ENCODE results near the gene CELA2B.
"Not testable (repeated sequence)": the region's sequence is repeated elsewhere in the genome, so short reads cannot be mapped to it uniquely, and the experiment has no call there.

Gene CELA2B

GRCh38 chr1:15466955-15467625 lies 8.8 kb upstream of the CELA2B start:
- H3K36me3 ChIP-seq (ENCODE audit: control insufficient read depth in 4 of 4, insufficient read depth in 4 of 4, low read length in 3 of 4); H3K27me3 ChIP-seq (replicated peaks in 2 of 5; ENCODE audit: control insufficient read depth in 4 of 5, insufficient read depth in 5 of 5, low read length in 4 of 5); H3K4me3 ChIP-seq (ENCODE audit: control insufficient read depth in 1 of 7, extremely low read depth in 1 of 7, insufficient read depth in 4 of 7, low read depth in 2 of 7, low read length in 6 of 7); H3K9me3 ChIP-seq (ENCODE audit: control extremely low read depth in 1 of 5, control insufficient read depth in 4 of 5, insufficient read depth in 2 of 5, low read depth in 1 of 5, low read length in 4 of 5); H3K4me1 ChIP-seq (ENCODE audit: control extremely low read depth in 1 of 4, control insufficient read depth in 4 of 4, insufficient read depth in 4 of 4, low read length in 3 of 4); CTCF ChIA-PET; DNase-seq; H3K27ac ChIP-seq (ENCODE audit: insufficient read depth in 1 of 2, low read depth in 1 of 2, low read length in 2 of 2, poor library complexity in 1 of 2, severe bottlenecking in 2 of 2); POLR2A ChIA-PET: not testable (repeated sequence)
- WGBS (ENCODE audit: insufficient coverage), result 97% methylated on average over 17 of the region's 22 CpGs

- H3K4me3 ChIP-seq (ENCODE audit: control insufficient read depth in 1 of 7, extremely low read depth in 1 of 7, insufficient read depth in 4 of 7, low read depth in 2 of 7, low read length in 6 of 7), result no peak overlapping the region
- POLR2A ChIA-PET, result no interaction called here
- H3K4me1 ChIP-seq (ENCODE audit: control extremely low read depth in 1 of 4, control insufficient read depth in 4 of 4, insufficient read depth in 4 of 4, low read length in 3 of 4), result no peaks in the 10 kb centered on the region
- H3K9me3 ChIP-seq (ENCODE audit: control extremely low read depth in 1 of 5, control insufficient read depth in 4 of 5, insufficient read depth in 2 of 5, low read depth in 1 of 5, low read length in 4 of 5), result no peaks in the 10 kb centered on the region
- H3K27ac ChIP-seq (ENCODE audit: insufficient read depth in 1 of 2, low read depth in 1 of 2, low read length in 2 of 2, poor library complexity in 1 of 2, severe bottlenecking in 2 of 2), result no peak overlapping the region
- no peaks in the 10 kb centered on the region for H3K36me3 ChIP-seq (ENCODE audit: control insufficient read depth in 4 of 4, insufficient read depth in 4 of 4, low read length in 3 of 4)
- CTCF ChIA-PET, result no interaction called here
- DNase-seq, result no peak
- no peaks in the 10 kb centered on the region for H3K27me3 ChIP-seq (replicated peaks in 2 of 5; ENCODE audit: control insufficient read depth in 4 of 5, insufficient read depth in 5 of 5, low read length in 4 of 5)
Measured at GRCh38 chr1:15468145-15468544, 7.8 kb upstream of the CELA2B start.

- 17% methylated on average over 1 of the region's 3 CpGs for WGBS (ENCODE audit: insufficient coverage)
- Histone ChIP-seq H3K4me1 (ENCODE audit: control extremely low read depth in 1 of 4, control insufficient read depth in 4 of 4, insufficient read depth in 4 of 4, low read length in 3 of 4) (no peaks in the 10 kb centered on the region), H3K4me3 (ENCODE audit: control insufficient read depth in 1 of 7, extremely low read depth in 1 of 7, insufficient read depth in 4 of 7, low read depth in 2 of 7, low read length in 6 of 7) (no peak overlapping the region), H3K36me3 (ENCODE audit: control insufficient read depth in 4 of 4, insufficient read depth in 4 of 4, low read length in 3 of 4) (no peaks in the 10 kb centered on the region), H3K27ac (ENCODE audit: insufficient read depth in 1 of 2, low read depth in 1 of 2, low read length in 2 of 2, poor library complexity in 1 of 2, severe bottlenecking in 2 of 2) (no peak overlapping the region), H3K9me3 (ENCODE audit: control extremely low read depth in 1 of 5, control insufficient read depth in 4 of 5, insufficient read depth in 2 of 5, low read depth in 1 of 5, low read length in 4 of 5) (no peaks in the 10 kb centered on the region), H3K27me3 (replicated peaks in 2 of 5; ENCODE audit: control insufficient read depth in 4 of 5, insufficient read depth in 5 of 5, low read length in 4 of 5) (no peaks in the 10 kb centered on the region)
- POLR2A ChIA-PET, result no interaction called here
- CTCF ChIA-PET, result no interaction called here
- DNase-seq, result no peak
Measured at GRCh38 chr1:15469361-15469760, 6.5 kb upstream of the CELA2B start.

GRCh38 chr1:15469821-15470448 lies 6.0 kb upstream of the CELA2B start:
- POLR2A ChIA-PET, result interaction anchor here (0.6 kb wide), 1 partner anchor 20 kb away, joined by 3 read pairs; no protein-coding TSS in a partner anchor

GRCh38 chr1:15471067-15471466 lies 4.8 kb upstream of the CELA2B start:
- WGBS (ENCODE audit: insufficient coverage), result 100% methylated on average over 5 of the region's 5 CpGs
- H3K27ac ChIP-seq (ENCODE audit: insufficient read depth in 1 of 2, low read depth in 1 of 2, low read length in 2 of 2, poor library complexity in 1 of 2, severe bottlenecking in 2 of 2); DNase-seq; H3K4me1 ChIP-seq (ENCODE audit: control extremely low read depth in 1 of 4, control insufficient read depth in 4 of 4, insufficient read depth in 4 of 4, low read length in 3 of 4); H3K9me3 ChIP-seq (ENCODE audit: control extremely low read depth in 1 of 5, control insufficient read depth in 4 of 5, insufficient read depth in 2 of 5, low read depth in 1 of 5, low read length in 4 of 5); H3K27me3 ChIP-seq (replicated peaks in 2 of 5; ENCODE audit: control insufficient read depth in 4 of 5, insufficient read depth in 5 of 5, low read length in 4 of 5); H3K4me3 ChIP-seq (ENCODE audit: control insufficient read depth in 1 of 7, extremely low read depth in 1 of 7, insufficient read depth in 4 of 7, low read depth in 2 of 7, low read length in 6 of 7); H3K36me3 ChIP-seq (ENCODE audit: control insufficient read depth in 4 of 4, insufficient read depth in 4 of 4, low read length in 3 of 4); CTCF ChIA-PET: not testable (repeated sequence)
- POLR2A ChIA-PET, result interaction anchor here (0.6 kb wide), 1 partner anchor 14 kb away, joined by 5 read pairs; no protein-coding TSS in a partner anchor

More at GRCh38 chr1:15469821-15470448, 6.0 kb upstream of the CELA2B start:
- CTCF ChIA-PET; H3K4me1 ChIP-seq (ENCODE audit: control extremely low read depth in 1 of 4, control insufficient read depth in 4 of 4, insufficient read depth in 4 of 4, low read length in 3 of 4); H3K4me3 ChIP-seq (ENCODE audit: control insufficient read depth in 1 of 7, extremely low read depth in 1 of 7, insufficient read depth in 4 of 7, low read depth in 2 of 7, low read length in 6 of 7); H3K27me3 ChIP-seq (replicated peaks in 2 of 5; ENCODE audit: control insufficient read depth in 4 of 5, insufficient read depth in 5 of 5, low read length in 4 of 5); H3K27ac ChIP-seq (ENCODE audit: insufficient read depth in 1 of 2, low read depth in 1 of 2, low read length in 2 of 2, poor library complexity in 1 of 2, severe bottlenecking in 2 of 2); H3K36me3 ChIP-seq (ENCODE audit: control insufficient read depth in 4 of 4, insufficient read depth in 4 of 4, low read length in 3 of 4); H3K9me3 ChIP-seq (ENCODE audit: control extremely low read depth in 1 of 5, control insufficient read depth in 4 of 5, insufficient read depth in 2 of 5, low read depth in 1 of 5, low read length in 4 of 5); DNase-seq: not testable (repeated sequence)
- 91% methylated on average over 8 of the region's 9 CpGs for WGBS (ENCODE audit: insufficient coverage)

- H3K4me3 ChIP-seq (ENCODE audit: control insufficient read depth in 1 of 7, extremely low read depth in 1 of 7, insufficient read depth in 4 of 7, low read depth in 2 of 7, low read length in 6 of 7); H3K9me3 ChIP-seq (ENCODE audit: control extremely low read depth in 1 of 5, control insufficient read depth in 4 of 5, insufficient read depth in 2 of 5, low read depth in 1 of 5, low read length in 4 of 5); H3K36me3 ChIP-seq (ENCODE audit: control insufficient read depth in 4 of 4, insufficient read depth in 4 of 4, low read length in 3 of 4); POLR2A ChIA-PET; H3K27ac ChIP-seq (ENCODE audit: insufficient read depth in 1 of 2, low read depth in 1 of 2, low read length in 2 of 2, poor library complexity in 1 of 2, severe bottlenecking in 2 of 2); H3K27me3 ChIP-seq (replicated peaks in 2 of 5; ENCODE audit: control insufficient read depth in 4 of 5, insufficient read depth in 5 of 5, low read length in 4 of 5); H3K4me1 ChIP-seq (ENCODE audit: control extremely low read depth in 1 of 4, control insufficient read depth in 4 of 4, insufficient read depth in 4 of 4, low read length in 3 of 4); CTCF ChIA-PET; DNase-seq: not testable (repeated sequence)
- 89% methylated on average over 6 of the region's 6 CpGs for WGBS (ENCODE audit: insufficient coverage)
Measured at GRCh38 chr1:15471723-15472122, 4.2 kb upstream of the CELA2B start.

GRCh38 chr1:15472587-15472986 lies 3.3 kb upstream of the CELA2B start:
- 94% methylated on average over 8 of the region's 11 CpGs for WGBS (ENCODE audit: insufficient coverage)
- Histone ChIP-seq H3K36me3 (ENCODE audit: control insufficient read depth in 4 of 4, insufficient read depth in 4 of 4, low read length in 3 of 4) (no peaks in the 10 kb centered on the region), H3K9me3 (ENCODE audit: control extremely low read depth in 1 of 5, control insufficient read depth in 4 of 5, insufficient read depth in 2 of 5, low read depth in 1 of 5, low read length in 4 of 5) (no peaks in the 10 kb centered on the region), H3K4me3 (ENCODE audit: control insufficient read depth in 1 of 7, extremely low read depth in 1 of 7, insufficient read depth in 4 of 7, low read depth in 2 of 7, low read length in 6 of 7) (no peak overlapping the region), H3K4me1 (ENCODE audit: control extremely low read depth in 1 of 4, control insufficient read depth in 4 of 4, insufficient read depth in 4 of 4, low read length in 3 of 4) (no peaks in the 10 kb centered on the region), H3K27ac (ENCODE audit: insufficient read depth in 1 of 2, low read depth in 1 of 2, low read length in 2 of 2, poor library complexity in 1 of 2, severe bottlenecking in 2 of 2) (no peak overlapping the region), H3K27me3 (replicated peaks in 2 of 5; ENCODE audit: control insufficient read depth in 4 of 5, insufficient read depth in 5 of 5, low read length in 4 of 5) (no peaks in the 10 kb centered on the region)
- no peak for DNase-seq
- ChIA-PET CTCF (no interaction called here), POLR2A (no interaction called here)

Data from common myeloid progenitor, CD34-positive (primary cell).